DMS 273 (cell line): ENCODE data around the gene L3MBTL4.
A peak's percentile ranks its signal among the peaks of the same experiment; 100 is the strongest.

Experiments used
- DNase-seq: peaks from one replicate; lab custom pipeline; 2025; ENCODE audit not compliant: unreplicated experiment; lab: John Stamatoyannopoulos, UW

Gene L3MBTL4

GRCh38 chr18:6255886-6256285, 158.8 kb downstream of the L3MBTL4 start:
- DNase-seq = no peak

- DNase-seq = no peak
Observed at GRCh38 chr18:6255116-6255705, 159.5 kb downstream of the L3MBTL4 start.

- no peak for DNase-seq
Observed at GRCh38 chr18:6254456-6254855, 160.3 kb downstream of the L3MBTL4 start.

GRCh38 chr18:6251084-6251483, 163.6 kb downstream of the L3MBTL4 start:
- no peak for DNase-seq

GRCh38 chr18:6249788-6250187, 164.9 kb downstream of the L3MBTL4 start:
- DNase-seq = no peak

- no peak for DNase-seq
Observed at GRCh38 chr18:6249170-6249569, 165.5 kb downstream of the L3MBTL4 start.

- DNase-seq = no peak
Observed at GRCh38 chr18:6248017-6248416, 166.7 kb downstream of the L3MBTL4 start.

- no peak for DNase-seq
Observed at GRCh38 chr18:6242004-6242403, 172.7 kb downstream of the L3MBTL4 start.

GRCh38 chr18:6239716-6240115, 175.0 kb downstream of the L3MBTL4 start:
- no peak for DNase-seq

GRCh38 chr18:6236258-6236657, 178.5 kb downstream of the L3MBTL4 start:
- DNase-seq = no peak

GRCh38 chr18:6222271-6222670, 192.4 kb downstream of the L3MBTL4 start:
- DNase-seq = no peak

GRCh38 chr18:6221602-6222014, 193.1 kb downstream of the L3MBTL4 start:
- DNase-seq = no peak

- DNase-seq = no peak
Observed at GRCh38 chr18:6220129-6220528, 194.6 kb downstream of the L3MBTL4 start.

GRCh38 chr18:6219116-6219717, 195.5 kb downstream of the L3MBTL4 start:
- DNase-seq = peak; percentile 59

- no peak for DNase-seq
Observed at GRCh38 chr18:6215888-6216287, 198.8 kb downstream of the L3MBTL4 start.

- DNase-seq = no peak
Observed at GRCh38 chr18:6211174-6211504, 203.6 kb downstream of the L3MBTL4 start.

GRCh38 chr18:6210349-6211173, 204.2 kb downstream of the L3MBTL4 start:
- DNase-seq = no peak

- no peak for DNase-seq
Observed at GRCh38 chr18:6207941-6208340, 206.8 kb downstream of the L3MBTL4 start.

- DNase-seq = no peak
Observed at GRCh38 chr18:6207116-6207515, 207.6 kb downstream of the L3MBTL4 start.

GRCh38 chr18:6205706-6206105, 209.0 kb downstream of the L3MBTL4 start:
- no peak for DNase-seq

- DNase-seq = no peak
Observed at GRCh38 chr18:6204476-6204875, 210.2 kb downstream of the L3MBTL4 start.

- DNase-seq = peak; percentile 78
Observed at GRCh38 chr18:6203791-6204190, 210.9 kb downstream of the L3MBTL4 start.
